HepG2 (cell line): Measurements from ENCODE around the gene SPNS2. TPM values are rescaled to one million over a fixed set of nuclear protein-coding genes. Genes with fewer than 3 reads are reported as not detected.

Experiments used
- ATF5 ChIP-seq: sonication (generic); formaldehyde crosslinking; IDR thresholded peaks from 2 replicates; pipeline ENCODE4 v1.4.0; 2020; ENCODE audit warnings: mild to moderate bottlenecking, low read depth, missing genetic modification reagents
- ETV6 ChIP-seq: sonication (generic); formaldehyde crosslinking; conservative IDR thresholded peaks from 2 replicates; pipeline ENCODE4 v1.4.0; 2020; ENCODE audit warnings: missing genetic modification reagents
- FOXA1 ChIP-seq, 2 experiments: fragments of 450-650 bp in 1 of 2; sonication (generic) in 1 of 2; formaldehyde crosslinking in 1 of 2; IDR thresholded peaks; 2 replicates each; pipeline versions ENCODE4 v1.4.0 to v1.6.1; 2016 to 2020; ENCODE audit warnings: missing genetic modification reagents in 1 of 2
- HNF1B ChIP-seq: sonication (generic); formaldehyde crosslinking; IDR thresholded peaks from 2 replicates; pipeline ENCODE4 v1.5.1; 2020; ENCODE audit warnings: mild to moderate bottlenecking, moderate library complexity, missing genetic modification reagents
- KLF15 ChIP-seq: sonication (generic); formaldehyde crosslinking; IDR thresholded peaks from 2 replicates; pipeline ENCODE4 v1.8.1; 2023; ENCODE audit warnings: borderline replicate concordance, mild to moderate bottlenecking, inconsistent platforms, missing genetic modification reagents, mixed read lengths
- KLF16 ChIP-seq, 2 experiments: sonication (generic) in 1 of 2; formaldehyde crosslinking in 1 of 2; IDR thresholded peaks; 2 replicates each; pipeline versions ENCODE4 v1.6.1 to v1.8.0; 2016 to 2023; ENCODE audit warnings: missing genetic modification reagents in 2 of 2, missing compliant biosample characterization in 1 of 2
- MAFF ChIP-seq: IDR thresholded peaks from 2 replicates; pipeline ENCODE4 v1.6.1; 2011; ENCODE audit warnings: low read depth, low read length, improper control_type of control experiment
- MBNL3 ChIP-seq: fragments of 250-450 bp; sonication (Bioruptor Pico); conservative IDR thresholded peaks from 2 replicates; pipeline ENCODE4 v1.8.0; 2022; ENCODE audit warnings: mild to moderate bottlenecking, inconsistent platforms
- MTA1 ChIP-seq: sonication (generic); formaldehyde crosslinking; IDR thresholded peaks from 2 replicates; pipeline ENCODE4 v1.4.0; 2020; ENCODE audit warnings: missing genetic modification reagents, mild to moderate bottlenecking, borderline replicate concordance
- MTA3 ChIP-seq: sonication (generic); formaldehyde crosslinking; IDR thresholded peaks from 2 replicates; pipeline ENCODE4 v1.4.0; 2020; ENCODE audit warnings: missing genetic modification reagents
- MXD4 ChIP-seq: IDR thresholded peaks from 2 replicates; pipeline ENCODE4 v1.6.1; 2016; ENCODE audit warnings: mild to moderate bottlenecking, missing biosample characterization, missing genetic modification reagents
- NR1H2 ChIP-seq: sonication (generic); formaldehyde crosslinking; IDR thresholded peaks from 2 replicates; pipeline ENCODE4 v1.8.1; 2022; ENCODE audit warnings: low read depth, missing genetic modification reagents, borderline replicate concordance
- NR2F6 ChIP-seq, 2 experiments: IDR thresholded peaks; 2 replicates each; pipeline ENCODE4 v1.6.1; 2016; ENCODE audit warnings: antibody characterized with exemption in 1 of 2, mild to moderate bottlenecking in 1 of 2
- NRL ChIP-seq: sonication (generic); formaldehyde crosslinking; IDR thresholded peaks from 2 replicates; pipeline ENCODE4 v1.5.0; 2020; ENCODE audit warnings: missing genetic modification reagents, mild to moderate bottlenecking, moderate library complexity, borderline replicate concordance
- REPIN1 ChIP-seq: sonication (generic); formaldehyde crosslinking; IDR thresholded peaks from 2 replicates; pipeline ENCODE4 v1.8.0; 2022; ENCODE audit warnings: missing genetic modification reagents, low read depth, mild to moderate bottlenecking, borderline replicate concordance
- SAP130 ChIP-seq: IDR thresholded peaks from 2 replicates; pipeline ENCODE4 v1.6.1; 2016; ENCODE audit warnings: low read depth
- SNAPC2 ChIP-seq: sonication (generic); formaldehyde crosslinking; IDR thresholded peaks from 2 replicates; pipeline ENCODE4 v1.8.1; 2022; ENCODE audit warnings: mild to moderate bottlenecking, missing genetic modification reagents
- TBP ChIP-seq: sonication (generic); formaldehyde crosslinking; IDR thresholded peaks from 2 replicates; pipeline ENCODE4 v1.5.0; 2020; ENCODE audit warnings: missing genetic modification reagents
- ZNF225 ChIP-seq: sonication (generic); formaldehyde crosslinking; IDR thresholded peaks from 2 replicates; pipeline ENCODE4 v1.4.0; 2020; ENCODE audit warnings: mild to moderate bottlenecking, missing genetic modification reagents
- ZNF264 ChIP-seq: sonication (generic); formaldehyde crosslinking; IDR thresholded peaks from 2 replicates; pipeline ENCODE4 v1.4.0; 2020; ENCODE audit warnings: missing genetic modification reagents
- ZNF513 ChIP-seq: sonication (generic); formaldehyde crosslinking; conservative IDR thresholded peaks from 2 replicates; pipeline ENCODE4 v1.5.0; 2020; ENCODE audit warnings: missing genetic modification reagents
- ZNF550 ChIP-seq: sonication (generic); formaldehyde crosslinking; IDR thresholded peaks from 2 replicates; pipeline ENCODE4 v1.4.0; 2020; ENCODE audit warnings: mild to moderate bottlenecking, missing genetic modification reagents, borderline replicate concordance
- ZNF749 ChIP-seq: sonication (generic); formaldehyde crosslinking; IDR thresholded peaks from 2 replicates; pipeline ENCODE4 v1.8.0; 2022; ENCODE audit warnings: mild to moderate bottlenecking, missing genetic modification reagents, moderate library complexity, borderline replicate concordance
- ZSCAN12 ChIP-seq: sonication (generic); formaldehyde crosslinking; IDR thresholded peaks from 2 replicates; pipeline ENCODE4 v1.9.0; 2021; ENCODE audit warnings: mild to moderate bottlenecking, missing genetic modification reagents
- polyA plus RNA-seq, 8 experiments: library from polyadenylated mRNA; depleted of rRNA in 3 of 8; stranded (reverse) in 7 of 8; unstranded in 1 of 8; fragments of >200 nt; fragmentation: Illumina TruSeq in 4 of 8; extraction: Trizol in 4 of 8; gene quantifications; 2 replicates each; pipeline versions ENCODE4 v1.2.1 to v1.2.3, GENCODE V29; 2011 to 2016; ENCODE audit warnings: low read depth in 4 of 8, missing spikeins in 1 of 8, mixed read lengths in 1 of 8; ENCODE audit not compliant: insufficient read depth in 1 of 8
- total RNA-seq, 5 experiments: library from RNA; depleted of rRNA; stranded (reverse); fragments of >200 nt; fragmentation: Illumina TruSeq; extraction: Trizol; gene quantifications; 2 replicates each; pipeline ENCODE4 v1.2.3, GENCODE V29; 2016; ENCODE audit warnings: low read depth in 1 of 5
- TF ChIP-seq, protein P1 (sequence below): sonication (generic); formaldehyde crosslinking; IDR thresholded peaks from 2 replicates; pipeline ENCODE4 v1.5.0; 2020; ENCODE audit warnings: mild to moderate bottlenecking, missing genetic modification reagents

Gene SPNS2
- total and polyA plus RNA-seq, 2 of the 13 experiments (the other 11 are each of a cell fraction or from before 2014, with no cell fraction given) = 0.01 TPM; not detected in 1

GRCh38 chr17:4492721-4493561, 5.7 kb upstream of the SPNS2 start (continued):
- no peak for TF ChIP-seq HNF1B
- TF ChIP-seq MTA1 (CRISPR knock-in tag) = no peak
- TF ChIP-seq MBNL3 (CRISPR knock-in tag) = no peak
- TF ChIP-seq ZSCAN12 (CRISPR knock-in tag) = peak; percentile 78
- TF ChIP-seq REPIN1 (CRISPR knock-in tag) = no peak
- peak; percentile 64; the same call in 1 of the 2 replicates for TF ChIP-seq ZNF749
- TF ChIP-seq MTA3 (CRISPR knock-in tag) = no peak
- no peak for TF ChIP-seq TBP (CRISPR knock-in tag)
- peak; percentile 43; the same call in 1 of the 2 replicates for TF ChIP-seq ZNF264 (CRISPR knock-in tag)
- TF ChIP-seq SAP130 (CRISPR knock-in tag) = peak; percentile 89
- TF ChIP-seq ATF5 (CRISPR knock-in tag) = 0 out of 2 replicates have a peak, but pooled peaks have one; percentile 52
- peak; percentile 69; the same call in 1 of the 2 replicates for TF ChIP-seq ETV6 (CRISPR knock-in tag)
- peak; percentile 44; the same call in 1 of the 2 replicates for TF ChIP-seq KLF15 (CRISPR knock-in tag)
- TF ChIP-seq ZNF513 = no peak
- no peak for TF ChIP-seq FOXA1 (IDR thresholded peaks at IDR 0.05)
- TF ChIP-seq FOXA1 (CRISPR knock-in tag; IDR thresholded peaks at IDR 0.05) = no peak
- no peak for TF ChIP-seq ZNF550 (CRISPR knock-in tag)
- TF ChIP-seq SNAPC2 (CRISPR knock-in tag) = peak; percentile 73; the same call in 1 of the 2 replicates
- TF ChIP-seq ZNF225 (CRISPR knock-in tag) = peak; percentile 72; the same call in 1 of the 2 replicates
- peak in 1 of 2 experiments; percentile 96; a peak in 2 of 4 replicates for TF ChIP-seq KLF16 (CRISPR knock-in tag; IDR thresholded peaks at IDR 0.05)
- TF ChIP-seq, protein P1, sequence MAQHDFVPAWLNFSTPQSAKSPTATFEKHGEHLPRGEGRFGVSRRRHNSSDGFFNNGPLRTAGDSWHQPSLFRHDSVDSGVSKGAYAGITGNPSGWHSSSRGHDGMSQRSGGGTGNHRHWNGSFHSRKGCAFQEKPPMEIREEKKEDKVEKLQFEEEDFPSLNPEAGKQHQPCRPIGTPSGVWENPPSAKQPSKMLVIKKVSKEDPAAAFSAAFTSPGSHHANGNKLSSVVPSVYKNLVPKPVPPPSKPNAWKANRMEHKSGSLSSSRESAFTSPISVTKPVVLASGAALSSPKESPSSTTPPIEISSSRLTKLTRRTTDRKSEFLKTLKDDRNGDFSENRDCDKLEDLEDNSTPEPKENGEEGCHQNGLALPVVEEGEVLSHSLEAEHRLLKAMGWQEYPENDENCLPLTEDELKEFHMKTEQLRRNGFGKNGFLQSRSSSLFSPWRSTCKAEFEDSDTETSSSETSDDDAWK (CRISPR knock-in tag) = no peak
- no peak for TF ChIP-seq MAFF
- peak; percentile 94 for TF ChIP-seq MXD4
- no peak for TF ChIP-seq NR1H2 (CRISPR knock-in tag)
- no peak for TF ChIP-seq NRL (CRISPR knock-in tag)
- TF ChIP-seq NR2F6 (IDR thresholded peaks at IDR 0.05) = peak; percentile 97
- peak; percentile 99 for TF ChIP-seq NR2F6 (CRISPR knock-in tag; IDR thresholded peaks at IDR 0.05)
